ENCODE results near the gene EVI2B. TPM values are rescaled to one million over a fixed set of nuclear protein-coding genes. Genes with fewer than 3 reads are reported as not detected.
A peak's percentile ranks its signal among the peaks of the same experiment; 100 is the strongest.

Gene EVI2B
- polyA plus RNA-seq, 1 donor (not counting 4 experiments of a cell fraction or from before 2014, with no cell fraction given) = 0.80 TPM

- Histone ChIP-seq H2AFZ (ENCODE audit: control insufficient read depth, low read length) (no peak overlapping the region), H3K9me3 (ENCODE audit: control insufficient read depth, low read depth, low read length) (no peaks in the 10 kb centered on the region), H3K27me3 (ENCODE audit: control insufficient read depth, extremely low read depth, insufficient read depth, low read length) (no peaks in the 10 kb centered on the region), H3K4me2 (ENCODE audit: control insufficient read depth, extremely low read depth, insufficient read depth, low read depth, low read length) (no peak overlapping the region), H3K9ac (ENCODE audit: control insufficient read depth, extremely low read depth, insufficient read depth, low read length) (no peak overlapping the region), H3K36me3 (ENCODE audit: control insufficient read depth in 2 of 2, extremely low read depth in 1 of 2, insufficient read depth in 2 of 2, low read length in 2 of 2) (peaks cover 8 to 9% of the 10 kb centered on the region in 2 experiments), H3K9me1 (ENCODE audit: control insufficient read depth, extremely low read depth, insufficient read depth, low read length) (no peaks in the 10 kb centered on the region), H3K27ac (ENCODE audit: control insufficient read depth, insufficient read depth, low read length) (no peak overlapping the region), H4K20me1 (ENCODE audit: control insufficient read depth, extremely low read depth, insufficient read depth, low read length) (no peaks in the 10 kb centered on the region), H3K4me1 (ENCODE audit: control insufficient read depth, extremely low read depth, insufficient read depth, low read length) (peaks cover 8% of the 10 kb centered on the region), H3K4me3 (ENCODE audit: control insufficient read depth in 2 of 3, extremely low read depth in 1 of 3, insufficient read depth in 2 of 3, low read depth in 1 of 3, low read length in 3 of 3) (no peak overlapping the region), H3K79me2 (ENCODE audit: control insufficient read depth, insufficient read depth, low read length) (no peaks in the 10 kb centered on the region)
- dilution Hi-C loops (cut with MboI; ENCODE audit: extremely low pct_ligation_motif_present, low sequenced_read_pairs) = no loop called here
- DNase-seq (ENCODE audit: low read depth, low spot score) (no peak), FAIRE-seq (no peak)
- no peak for TF ChIP-seq EZH2 (IDR thresholded peaks at IDR 0.05; ENCODE audit: low read length)
- TF ChIP-seq CTCF (optimal IDR thresholded peaks at IDR 0.05 in 1 of 3, IDR thresholded peaks at IDR 0.05 in 1 of 3, conservative IDR thresholded peaks at IDR 0.05 in 1 of 3; ENCODE audit: extremely low read depth in 1 of 3, insufficient read depth in 2 of 3, low read length in 3 of 3) = no peak
Measured at GRCh38 chr17:31279401-31279800, 34.5 kb downstream of the EVI2B start.

GRCh38 chr17:31275116-31275515 lies 38.7 kb downstream of the EVI2B start:
- Histone ChIP-seq H3K9me3 (ENCODE audit: control insufficient read depth, low read depth, low read length) (no peaks in the 10 kb centered on the region), H3K36me3 (ENCODE audit: control insufficient read depth in 2 of 2, extremely low read depth in 1 of 2, insufficient read depth in 2 of 2, low read length in 2 of 2) (peaks cover 6 to 13% of the 10 kb centered on the region in 2 experiments), H2AFZ (ENCODE audit: control insufficient read depth, low read length) (no peak overlapping the region), H3K79me2 (ENCODE audit: control insufficient read depth, insufficient read depth, low read length) (no peaks in the 10 kb centered on the region), H3K27me3 (ENCODE audit: control insufficient read depth, extremely low read depth, insufficient read depth, low read length) (no peaks in the 10 kb centered on the region), H4K20me1 (ENCODE audit: control insufficient read depth, extremely low read depth, insufficient read depth, low read length) (no peaks in the 10 kb centered on the region), H3K9ac (ENCODE audit: control insufficient read depth, extremely low read depth, insufficient read depth, low read length) (no peak overlapping the region), H3K9me1 (ENCODE audit: control insufficient read depth, extremely low read depth, insufficient read depth, low read length) (no peaks in the 10 kb centered on the region), H3K27ac (ENCODE audit: control insufficient read depth, insufficient read depth, low read length) (peak overlapping the region; percentile 60), H3K4me2 (ENCODE audit: control insufficient read depth, extremely low read depth, insufficient read depth, low read depth, low read length) (no peak overlapping the region), H3K4me3 (ENCODE audit: control insufficient read depth in 2 of 3, extremely low read depth in 1 of 3, insufficient read depth in 2 of 3, low read depth in 1 of 3, low read length in 3 of 3) (no peak overlapping the region), H3K4me1 (ENCODE audit: control insufficient read depth, extremely low read depth, insufficient read depth, low read length) (peaks cover 20% of the 10 kb centered on the region)
- dilution Hi-C loops (cut with MboI; ENCODE audit: extremely low pct_ligation_motif_present, low sequenced_read_pairs) = no loop called here
- FAIRE-seq (no peak), DNase-seq (ENCODE audit: low read depth, low spot score) (no peak)
- TF ChIP-seq EZH2 (IDR thresholded peaks at IDR 0.05; ENCODE audit: low read length) = no peak
- TF ChIP-seq CTCF (optimal IDR thresholded peaks at IDR 0.05 in 1 of 3, IDR thresholded peaks at IDR 0.05 in 1 of 3, conservative IDR thresholded peaks at IDR 0.05 in 1 of 3; ENCODE audit: extremely low read depth in 1 of 3, insufficient read depth in 2 of 3, low read length in 3 of 3) = no peak
